Fibroblast of lung (primary cell): ENCODE data around the gene IMMP2L.

Experiments
- EZH2 ChIP-seq: IDR thresholded peaks from 2 replicates; pipeline ENCODE4 v1.5.1; 2012; ENCODE audit warnings: low read length, control low read depth, mild to moderate bottlenecking; ENCODE audit errors: missing control alignments
- TF ChIP-seq, protein P1 (sequence below), 2 donors: IDR thresholded peaks in 1 of 2; conservative IDR thresholded peaks in 1 of 2; 1 replicate in 1 of 2; 2 replicates in 1 of 2; pipeline ENCODE4 v1.5.1; 2011 to 2012; ENCODE audit warnings: low read length in 2 of 2, control low read depth in 1 of 2, inconsistent platforms in 1 of 2, low read depth in 1 of 2, mild to moderate bottlenecking in 1 of 2

DNA sequence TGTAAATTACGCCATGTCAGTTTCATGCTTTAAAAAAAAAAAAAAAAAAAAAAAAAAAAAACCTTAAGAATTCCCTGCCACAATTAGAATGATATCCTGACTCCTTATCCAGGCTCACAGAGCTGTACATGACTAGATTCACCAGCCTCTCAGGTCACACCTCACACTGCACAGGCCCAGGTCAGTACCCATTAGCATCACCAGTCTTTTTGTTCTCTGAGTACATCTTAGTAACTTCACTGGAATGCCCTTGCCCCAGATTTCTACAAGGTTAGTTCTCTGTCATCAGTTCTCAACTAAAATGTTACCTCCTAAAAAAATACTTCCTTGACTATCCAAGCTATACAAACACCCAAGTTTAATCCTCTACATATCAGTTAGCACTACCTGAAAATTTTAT, 260.4 kb downstream of the IMMP2L start:
- TF ChIP-seq, protein P1, sequence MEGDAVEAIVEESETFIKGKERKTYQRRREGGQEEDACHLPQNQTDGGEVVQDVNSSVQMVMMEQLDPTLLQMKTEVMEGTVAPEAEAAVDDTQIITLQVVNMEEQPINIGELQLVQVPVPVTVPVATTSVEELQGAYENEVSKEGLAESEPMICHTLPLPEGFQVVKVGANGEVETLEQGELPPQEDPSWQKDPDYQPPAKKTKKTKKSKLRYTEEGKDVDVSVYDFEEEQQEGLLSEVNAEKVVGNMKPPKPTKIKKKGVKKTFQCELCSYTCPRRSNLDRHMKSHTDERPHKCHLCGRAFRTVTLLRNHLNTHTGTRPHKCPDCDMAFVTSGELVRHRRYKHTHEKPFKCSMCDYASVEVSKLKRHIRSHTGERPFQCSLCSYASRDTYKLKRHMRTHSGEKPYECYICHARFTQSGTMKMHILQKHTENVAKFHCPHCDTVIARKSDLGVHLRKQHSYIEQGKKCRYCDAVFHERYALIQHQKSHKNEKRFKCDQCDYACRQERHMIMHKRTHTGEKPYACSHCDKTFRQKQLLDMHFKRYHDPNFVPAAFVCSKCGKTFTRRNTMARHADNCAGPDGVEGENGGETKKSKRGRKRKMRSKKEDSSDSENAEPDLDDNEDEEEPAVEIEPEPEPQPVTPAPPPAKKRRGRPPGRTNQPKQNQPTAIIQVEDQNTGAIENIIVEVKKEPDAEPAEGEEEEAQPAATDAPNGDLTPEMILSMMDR (conservative IDR thresholded peaks at IDR 0.05 in 1 of 2, IDR thresholded peaks at IDR 0.05 in 1 of 2; ENCODE audit: low read depth in 1 of 2, low read length in 2 of 2) = no peak
- no peak for TF ChIP-seq EZH2
